ENCODE data around the gene CST5. TPM values are rescaled to one million over a fixed set of nuclear protein-coding genes. Genes with fewer than 3 reads are reported as not detected.
"Not testable (repeated sequence)": the region's sequence is repeated elsewhere in the genome, so short reads cannot be mapped to it uniquely, and the experiment has no call there.

Gene CST5
- total and polyA plus RNA-seq, 7 experiments from 2014 or later: not detected

DNA sequence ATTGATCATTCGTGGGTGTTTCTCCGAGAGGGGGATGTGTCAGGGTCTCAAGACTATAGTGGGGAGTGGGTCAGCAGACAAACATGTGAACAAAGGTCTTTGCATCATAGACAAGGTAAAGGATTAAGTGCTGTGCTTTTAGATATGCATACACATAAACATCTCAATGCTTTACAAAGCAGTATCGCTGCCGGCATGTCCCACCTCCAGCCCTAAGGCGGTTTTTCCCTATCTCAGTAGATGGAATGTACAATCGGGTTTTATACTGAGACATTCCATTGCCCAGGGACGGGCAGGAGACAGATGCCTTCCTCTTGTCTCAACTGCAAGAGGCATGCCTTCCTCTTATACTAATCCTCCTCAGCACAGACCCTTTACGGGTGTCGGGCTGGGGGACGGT lies 18.8 kb downstream of the CST5 start:
- POLR2A ChIA-PET: not testable (repeated sequence)

DNA sequence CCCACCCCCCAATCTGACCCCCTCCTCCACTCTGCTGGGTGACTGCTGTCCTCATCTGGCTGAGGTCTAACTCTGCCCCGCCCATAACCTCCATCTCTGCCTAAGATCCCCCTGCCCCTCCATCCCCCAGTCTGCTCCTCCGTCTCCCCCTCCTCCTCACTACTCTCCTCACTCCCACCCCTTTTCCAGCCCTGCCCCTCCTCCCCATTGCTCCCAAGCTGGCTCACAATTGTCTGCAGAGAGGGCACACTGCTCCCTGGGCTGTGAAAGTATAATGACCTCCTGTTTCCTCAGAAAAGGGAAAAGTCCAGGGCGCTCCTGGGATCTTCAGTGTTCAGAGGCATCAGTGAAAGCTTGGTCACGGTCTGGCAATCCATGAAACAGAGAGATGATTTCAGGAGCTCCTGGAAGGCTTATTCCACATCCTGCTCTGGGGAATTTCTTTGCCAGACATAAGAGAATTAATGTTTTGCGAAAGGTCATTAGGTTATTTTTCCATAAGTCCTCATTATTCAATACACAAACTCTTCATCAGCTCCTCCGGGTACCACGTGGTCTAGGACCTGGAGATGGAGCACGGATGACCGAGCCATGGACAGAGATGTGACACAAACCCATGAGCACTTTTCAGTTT lies 21.5 kb downstream of the CST5 start:
- DNase-seq (no peak), ATAC-seq (no peak)
- Histone ChIP-seq H3K4me3 (ENCODE audit: low read length) (no peak overlapping the region), H3K27me3 (ENCODE audit: control insufficient read depth in 2 of 2, insufficient read depth in 2 of 2, low read length in 2 of 2) (no peaks in the 10 kb centered on the region), H3K4me1 (ENCODE audit: control insufficient read depth in 2 of 2, insufficient read depth in 2 of 2, low read length in 2 of 2) (no peaks in the 10 kb centered on the region), H3K9me3 (ENCODE audit: control insufficient read depth in 2 of 3, low read length in 3 of 3) (no peaks in the 10 kb centered on the region), H3K27ac (ENCODE audit: low read depth, low read length) (no peak overlapping the region), H3K36me3 (ENCODE audit: control insufficient read depth in 2 of 3, insufficient read depth in 3 of 3, low read length in 3 of 3) (no peaks in the 10 kb centered on the region)
- no peaks in the 10 kb centered on the region for H3K9me3 Mint-ChIP-seq
- H3K4me3 Mint-ChIP-seq: no peak overlapping the region
- H3K4me1 Mint-ChIP-seq: no peaks in the 10 kb centered on the region
- H3K36me3 Mint-ChIP-seq: no peaks in the 10 kb centered on the region
- H3K27ac Mint-ChIP-seq: no peak overlapping the region
- ChIA-PET POLR2A (no interaction called here), CTCF (no interaction called here)
- intact Hi-C loops (cut with micrococcal nuclease): no loop called here
- H3K27me3 Mint-ChIP-seq: peaks cover 0 to 3% (median 0%) of the 10 kb centered on the region in 5 donors

More for the DNA sequence above, 18.8 kb downstream of the CST5 start:
- H3K4me1 Mint-ChIP-seq; H3K27me3 Mint-ChIP-seq; H3K4me1 ChIP-seq (ENCODE audit: control insufficient read depth in 2 of 2, insufficient read depth in 2 of 2, low read length in 2 of 2); H3K27me3 ChIP-seq (ENCODE audit: control insufficient read depth in 2 of 2, insufficient read depth in 2 of 2, low read length in 2 of 2); DNase-seq; H3K9me3 ChIP-seq (ENCODE audit: control insufficient read depth in 2 of 3, low read length in 3 of 3); H3K4me3 Mint-ChIP-seq; H3K36me3 Mint-ChIP-seq; ATAC-seq; intact Hi-C loops (cut with micrococcal nuclease); H3K9me3 Mint-ChIP-seq; CTCF ChIA-PET; H3K36me3 ChIP-seq (ENCODE audit: control insufficient read depth in 2 of 3, insufficient read depth in 3 of 3, low read length in 3 of 3); H3K27ac ChIP-seq (ENCODE audit: low read depth, low read length); H3K27ac Mint-ChIP-seq; H3K4me3 ChIP-seq (ENCODE audit: low read length): not testable (repeated sequence)

DNA sequence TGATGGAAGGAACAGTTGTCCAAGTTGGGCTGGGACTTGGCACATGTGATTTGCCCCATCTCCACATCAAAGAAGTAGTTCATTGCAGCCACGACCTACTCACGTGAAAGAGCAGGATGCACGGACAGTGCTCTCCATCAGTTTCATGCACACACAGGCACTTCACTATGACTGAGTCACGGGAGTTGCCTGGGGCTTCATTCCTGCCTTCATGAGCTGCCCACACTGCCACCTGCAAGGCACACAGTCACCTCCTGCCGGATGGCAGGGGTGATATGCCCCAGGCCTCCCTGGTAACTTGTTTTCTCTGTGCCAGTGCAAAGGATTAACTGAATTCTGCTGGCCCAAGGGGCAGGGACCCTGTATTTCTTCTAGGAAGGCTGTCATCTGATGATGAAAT lies 22.8 kb downstream of the CST5 start:
- no peak for ATAC-seq
- no peaks in the 10 kb centered on the region for H3K9me3 Mint-ChIP-seq
- no peak overlapping the region for H3K4me3 Mint-ChIP-seq
- H3K27ac Mint-ChIP-seq: no peak overlapping the region
- Histone ChIP-seq H3K27ac (ENCODE audit: low read depth, low read length) (no peak overlapping the region), H3K4me1 (ENCODE audit: control insufficient read depth in 2 of 2, insufficient read depth in 2 of 2, low read length in 2 of 2) (no peaks in the 10 kb centered on the region), H3K9me3 (ENCODE audit: control insufficient read depth in 2 of 3, low read length in 3 of 3) (no peaks in the 10 kb centered on the region), H3K4me3 (ENCODE audit: low read length) (no peak overlapping the region), H3K27me3 (ENCODE audit: control insufficient read depth in 2 of 2, insufficient read depth in 2 of 2, low read length in 2 of 2) (no peaks in the 10 kb centered on the region), H3K36me3 (ENCODE audit: control insufficient read depth in 2 of 3, insufficient read depth in 3 of 3, low read length in 3 of 3) (no peaks in the 10 kb centered on the region)
- no peaks in the 10 kb centered on the region for H3K36me3 Mint-ChIP-seq
- H3K27me3 Mint-ChIP-seq: peaks cover 0 to 3% (median 0%) of the 10 kb centered on the region in 5 donors
- H3K4me1 Mint-ChIP-seq: no peaks in the 10 kb centered on the region
- POLR2A ChIA-PET: no interaction called here
- no peak for DNase-seq
- CTCF ChIA-PET: no interaction called here
- intact Hi-C loops (cut with micrococcal nuclease): no loop called here

DNA sequence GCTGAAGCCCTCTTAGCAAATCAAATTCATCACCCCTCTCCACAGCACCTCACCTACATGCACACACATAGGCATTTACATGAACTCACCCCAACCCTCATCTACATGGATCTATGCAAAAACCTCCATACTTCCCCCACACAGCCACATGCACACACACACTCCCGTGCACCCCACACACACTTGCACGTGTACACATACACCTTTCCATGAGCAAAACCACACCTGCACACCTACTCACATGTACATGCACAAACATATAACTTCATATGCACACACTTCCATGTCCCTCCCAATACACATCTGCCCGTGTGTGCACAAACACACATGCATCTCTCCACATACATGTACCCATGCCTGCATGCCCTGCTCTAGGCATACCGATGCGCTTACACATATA lies 23.3 kb downstream of the CST5 start:
- Mint-ChIP-seq H3K27ac (no peak overlapping the region), H3K4me1 (no peaks in the 10 kb centered on the region), H3K36me3 (no peaks in the 10 kb centered on the region), H3K9me3 (no peaks in the 10 kb centered on the region), H3K27me3 (peaks cover 0 to 3% (median 0%) of the 10 kb centered on the region in 5 donors), H3K4me3 (no peak overlapping the region)
- DNase-seq (no peak), ATAC-seq (no peak)
- intact Hi-C loops (cut with micrococcal nuclease): no loop called here
- Histone ChIP-seq H3K9me3 (ENCODE audit: control insufficient read depth in 2 of 3, low read length in 3 of 3) (no peaks in the 10 kb centered on the region), H3K4me1 (ENCODE audit: control insufficient read depth in 2 of 2, insufficient read depth in 2 of 2, low read length in 2 of 2) (no peaks in the 10 kb centered on the region), H3K27ac (ENCODE audit: low read depth, low read length) (no peak overlapping the region), H3K27me3 (ENCODE audit: control insufficient read depth in 2 of 2, insufficient read depth in 2 of 2, low read length in 2 of 2) (no peaks in the 10 kb centered on the region), H3K36me3 (ENCODE audit: control insufficient read depth in 2 of 3, insufficient read depth in 3 of 3, low read length in 3 of 3) (no peaks in the 10 kb centered on the region), H3K4me3 (ENCODE audit: low read length) (no peak overlapping the region)
- ChIA-PET POLR2A (no interaction called here), CTCF (no interaction called here)

DNA sequence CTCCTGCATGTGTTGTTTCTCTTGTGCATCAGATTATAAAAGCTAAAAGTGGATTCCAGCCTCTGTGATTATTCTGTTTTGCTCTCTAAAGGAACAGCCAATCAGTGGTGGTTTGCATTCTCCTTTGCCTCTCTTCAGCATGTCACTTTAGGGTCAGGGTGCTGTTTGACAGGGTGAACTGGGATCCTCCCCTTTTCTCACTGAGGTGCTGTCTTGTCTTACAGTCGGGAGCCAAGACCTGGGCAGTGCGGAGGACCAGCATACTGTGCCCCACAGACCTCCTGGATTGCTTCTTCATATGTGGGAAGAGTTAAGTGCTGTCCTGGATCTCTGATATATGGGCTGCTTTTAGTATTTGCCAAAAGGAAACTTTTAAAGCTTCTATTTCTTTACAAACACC lies 37.9 kb downstream of the CST5 start:
- Histone ChIP-seq H3K27ac (ENCODE audit: low read depth, low read length) (no peak overlapping the region), H3K36me3 (ENCODE audit: control insufficient read depth in 2 of 3, insufficient read depth in 3 of 3, low read length in 3 of 3) (no peaks in the 10 kb centered on the region), H3K4me1 (ENCODE audit: control insufficient read depth in 2 of 2, insufficient read depth in 2 of 2, low read length in 2 of 2) (no peaks in the 10 kb centered on the region), H3K4me3 (ENCODE audit: low read length) (no peak overlapping the region), H3K9me3 (ENCODE audit: control insufficient read depth in 2 of 3, low read length in 3 of 3) (no peaks in the 10 kb centered on the region), H3K27me3 (ENCODE audit: control insufficient read depth in 2 of 2, insufficient read depth in 2 of 2, low read length in 2 of 2) (no peaks in the 10 kb centered on the region)
- peaks cover 0 to 14% (median 0%) of the 10 kb centered on the region in 11 donors for H3K9me3 Mint-ChIP-seq
- peaks cover 0 to 3% (median 0%) of the 10 kb centered on the region in 5 donors for H3K36me3 Mint-ChIP-seq
- POLR2A ChIA-PET: no interaction called here
- no peak for DNase-seq
- intact Hi-C loops (cut with micrococcal nuclease): loop anchor here in 1 of 2 donors (5.0 kb wide), 1 partner anchor 506 kb away; no protein-coding TSS in a partner anchor
- CTCF ChIA-PET: interaction anchor here (0.6 kb wide), 1 partner anchor 17 kb away, joined by 4 read pairs; no protein-coding TSS in a partner anchor
- H3K27me3 Mint-ChIP-seq: peaks cover 3 to 25% (median 11%) of the 10 kb centered on the region in 5 donors
- ATAC-seq: no peak
- H3K27ac Mint-ChIP-seq: no peak overlapping the region
- no peaks in the 10 kb centered on the region for H3K4me1 Mint-ChIP-seq
- H3K4me3 Mint-ChIP-seq: no peak overlapping the region

DNA sequence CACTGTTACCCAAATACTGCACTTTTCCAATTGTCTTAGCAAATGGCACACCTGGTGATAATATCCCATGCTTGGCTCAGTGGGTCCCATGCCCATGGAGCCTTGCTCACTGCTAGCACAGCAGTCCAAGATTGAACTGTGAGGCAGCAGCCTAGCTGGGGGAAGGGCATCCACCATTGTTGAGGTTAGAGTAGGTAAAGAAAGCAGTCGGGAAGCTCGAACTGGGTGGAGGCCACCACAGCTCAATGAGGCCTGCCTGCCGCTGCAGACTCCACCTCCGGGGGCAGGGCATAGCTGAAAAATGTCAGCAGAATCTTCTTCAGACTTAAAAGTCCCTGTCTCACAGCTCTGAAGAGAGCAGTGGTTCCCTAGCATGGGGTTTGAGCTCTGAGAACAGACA lies 43.8 kb downstream of the CST5 start:
- Histone ChIP-seq H3K4me1 (ENCODE audit: control insufficient read depth in 2 of 2, insufficient read depth in 2 of 2, low read length in 2 of 2) (no peaks in the 10 kb centered on the region), H3K36me3 (ENCODE audit: control insufficient read depth in 2 of 3, insufficient read depth in 3 of 3, low read length in 3 of 3) (no peaks in the 10 kb centered on the region), H3K4me3 (ENCODE audit: low read length) (no peak overlapping the region), H3K27ac (ENCODE audit: low read depth, low read length) (no peak overlapping the region), H3K9me3 (ENCODE audit: control insufficient read depth in 2 of 3, low read length in 3 of 3) (no peaks in the 10 kb centered on the region), H3K27me3 (ENCODE audit: control insufficient read depth in 2 of 2, insufficient read depth in 2 of 2, low read length in 2 of 2) (no peaks in the 10 kb centered on the region)
- no peak overlapping the region for H3K27ac Mint-ChIP-seq
- CTCF ChIA-PET: interaction anchor here (0.7 kb wide), 1 partner anchor 376 kb away, joined by 3 read pairs; no protein-coding TSS in a partner anchor
- H3K36me3 Mint-ChIP-seq: no peaks in the 10 kb centered on the region
- H3K4me1 Mint-ChIP-seq: peaks cover 0 to 7% (median 0%) of the 10 kb centered on the region in 7 donors
- peaks cover 0 to 7% (median 0%) of the 10 kb centered on the region in 11 donors for H3K9me3 Mint-ChIP-seq
- H3K4me3 Mint-ChIP-seq: no peak overlapping the region
- peaks cover 5 to 35% (median 19%) of the 10 kb centered on the region in 5 donors for H3K27me3 Mint-ChIP-seq
- ATAC-seq: no peak
- POLR2A ChIA-PET: no interaction called here
- intact Hi-C loops (cut with micrococcal nuclease): no loop called here
- no peak for DNase-seq

DNA sequence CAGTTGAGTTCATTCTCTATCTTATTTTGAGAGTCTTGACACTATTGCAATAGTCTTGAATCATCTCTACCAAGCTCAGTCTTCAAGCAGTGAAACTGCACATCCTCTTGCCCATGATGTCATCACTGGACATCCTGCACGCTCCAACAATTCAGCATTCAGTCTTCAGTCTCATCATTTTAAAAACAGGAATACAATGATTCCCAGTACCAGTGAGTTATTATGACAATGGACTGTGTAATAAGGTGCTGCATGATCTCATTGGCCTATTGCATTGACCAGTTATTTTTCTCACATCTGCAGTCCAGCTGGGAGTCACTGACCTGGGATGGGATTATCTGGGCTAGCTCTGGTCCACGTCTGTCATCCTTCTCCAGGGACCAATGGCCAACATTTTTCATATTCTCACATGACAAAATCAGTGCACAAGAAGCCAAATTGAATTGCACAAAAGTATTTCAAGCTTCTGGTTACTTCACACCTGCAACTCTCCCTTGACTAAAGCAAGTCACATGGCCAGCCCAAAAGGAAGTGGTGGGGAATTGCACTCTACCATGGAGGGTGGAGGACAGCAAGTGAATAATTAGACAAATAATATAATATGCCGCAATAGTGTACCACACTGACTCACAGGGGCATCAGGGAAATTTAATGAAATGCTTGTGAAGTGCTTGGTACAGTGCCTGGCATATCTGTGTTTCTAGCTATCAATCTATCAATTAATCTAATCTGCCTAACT lies 46.6 kb downstream of the CST5 start:
- CTCF ChIA-PET: no interaction called here
- intact Hi-C loops (cut with micrococcal nuclease): no loop called here
- no peak for DNase-seq
- Mint-ChIP-seq H3K27ac (no peak overlapping the region), H3K27me3 (peaks cover under 1 to 35% (median 14%) of the 10 kb centered on the region in 5 donors), H3K4me1 (peaks cover 0 to 7% (median 0%) of the 10 kb centered on the region in 7 donors), H3K4me3 (no peak overlapping the region), H3K36me3 (no peaks in the 10 kb centered on the region), H3K9me3 (no peaks in the 10 kb centered on the region)
- Histone ChIP-seq H3K4me1 (ENCODE audit: control insufficient read depth in 2 of 2, insufficient read depth in 2 of 2, low read length in 2 of 2) (no peaks in the 10 kb centered on the region), H3K36me3 (ENCODE audit: control insufficient read depth in 2 of 3, insufficient read depth in 3 of 3, low read length in 3 of 3) (no peaks in the 10 kb centered on the region), H3K4me3 (ENCODE audit: low read length) (no peak overlapping the region), H3K27me3 (ENCODE audit: control insufficient read depth in 2 of 2, insufficient read depth in 2 of 2, low read length in 2 of 2) (no peaks in the 10 kb centered on the region), H3K27ac (ENCODE audit: low read depth, low read length) (no peak overlapping the region), H3K9me3 (ENCODE audit: control insufficient read depth in 2 of 3, low read length in 3 of 3) (no peaks in the 10 kb centered on the region)
- no peak for ATAC-seq
- POLR2A ChIA-PET: no interaction called here

Measured in naive thymus-derived CD4-positive, alpha-beta T cell (primary cell).